Neuronal stem cell (in vitro differentiated cells): ENCODE data around the gene TCF7L2.

Experiments
- DNase-seq: peaks from one replicate; pipeline ENCODE4 v3.0.0-alpha.2; 2013; ENCODE audit warnings: low spot score
- H2AFZ ChIP-seq: one replicate; pipeline ENCODE4 v1.6.1; 2013; ENCODE audit warnings: mild to moderate bottlenecking, low read length, inconsistent platforms
- H2AK5ac ChIP-seq: 2 replicates; pipeline ENCODE4 v1.6.1; 2013; ENCODE audit warnings: low read depth, mild to moderate bottlenecking, inconsistent platforms, low read length, moderate library complexity, mixed read lengths
- H2BK120ac ChIP-seq: 2 replicates; pipeline ENCODE4 v1.6.1; 2013; ENCODE audit warnings: low read depth, mild to moderate bottlenecking, inconsistent platforms, low read length, moderate library complexity, mixed read lengths
- H2BK12ac ChIP-seq: one replicate; pipeline ENCODE4 v1.6.1; 2013; ENCODE audit warnings: low read length, inconsistent platforms
- H2BK15ac ChIP-seq: 2 replicates; pipeline ENCODE4 v1.6.1; 2013; ENCODE audit warnings: mild to moderate bottlenecking, low read length, inconsistent platforms, mixed read lengths
- H2BK5ac ChIP-seq: one replicate; pipeline ENCODE4 v1.6.1; 2013; ENCODE audit warnings: inconsistent platforms, mild to moderate bottlenecking, low read length, moderate library complexity
- H3K14ac ChIP-seq: one replicate; pipeline ENCODE4 v1.6.1; 2013; ENCODE audit warnings: low read length, inconsistent platforms
- H3K18ac ChIP-seq: 2 replicates; pipeline ENCODE4 v1.6.1; 2013; ENCODE audit warnings: low read length, inconsistent platforms
- H3K23ac ChIP-seq: 2 replicates; pipeline ENCODE4 v1.6.1; 2013; ENCODE audit warnings: low read depth, mild to moderate bottlenecking, mixed read lengths, low read length, inconsistent platforms; ENCODE audit not compliant: poor library complexity
- H3K27ac ChIP-seq: replicated peaks from 3 replicates; pipeline ENCODE4 v1.5.1; 2013; ENCODE audit warnings: low read length, inconsistent platforms
- H3K27me3 ChIP-seq, 3 experiments: 2 replicates each; pipeline ENCODE4 v1.6.1; 2013; ENCODE audit warnings: low read length in 3 of 3, mild to moderate bottlenecking in 2 of 3, inconsistent platforms in 1 of 3, low read depth in 1 of 3, mixed read lengths in 1 of 3, moderate library complexity in 1 of 3; ENCODE audit not compliant: control insufficient read depth in 3 of 3, insufficient read depth in 3 of 3
- H3K36me3 ChIP-seq, 2 donors: replicated peaks in 1 of 2; 2 replicates each; pipeline ENCODE4 v1.6.1; 2013; ENCODE audit warnings: low read length in 2 of 2; ENCODE audit not compliant: control insufficient read depth in 2 of 2, insufficient read depth in 2 of 2
- H3K4ac ChIP-seq: 2 replicates; pipeline ENCODE4 v1.6.1; 2013; ENCODE audit warnings: inconsistent platforms, mild to moderate bottlenecking, low read length, moderate library complexity
- H3K4me1 ChIP-seq, 2 donors: 1 replicate in 1 of 2; 2 replicates in 1 of 2; pipeline ENCODE4 v1.6.1; 2013; ENCODE audit warnings: low read length in 2 of 2, low read depth in 1 of 2; ENCODE audit not compliant: control insufficient read depth in 2 of 2, insufficient read depth in 1 of 2
- H3K4me2 ChIP-seq: one replicate; pipeline ENCODE4 v1.6.1; 2013; ENCODE audit warnings: mild to moderate bottlenecking, low read length, inconsistent platforms; ENCODE audit not compliant: insufficient read depth, poor library complexity, severe bottlenecking
- H3K4me3 ChIP-seq, 2 donors: 2 replicates each; pipeline ENCODE4 v1.5.1; 2013; ENCODE audit warnings: low read length in 2 of 2, mild to moderate bottlenecking in 2 of 2, inconsistent platforms in 1 of 2, moderate library complexity in 1 of 2
- H3K79me1 ChIP-seq: one replicate; pipeline ENCODE4 v1.6.1; 2013; ENCODE audit warnings: low read depth, mild to moderate bottlenecking, inconsistent platforms, low read length, moderate library complexity
- H3K9ac ChIP-seq: one replicate; pipeline ENCODE4 v1.6.1; 2013; ENCODE audit warnings: mild to moderate bottlenecking, low read depth, low read length, inconsistent platforms; ENCODE audit not compliant: poor library complexity
- H3K9me3 ChIP-seq, 2 donors: replicated peaks in 1 of 2; 2 replicates each; pipeline versions ENCODE3 to v1.6.1; 2013; ENCODE audit warnings: low read length in 2 of 2, mild to moderate bottlenecking in 2 of 2, inconsistent platforms in 1 of 2, low read depth in 1 of 2, mixed read lengths in 1 of 2, moderate library complexity in 1 of 2; ENCODE audit not compliant: control insufficient read depth in 2 of 2, insufficient read depth in 1 of 2
- H4K8ac ChIP-seq: one replicate; pipeline ENCODE4 v1.6.1; 2013; ENCODE audit warnings: low read depth, mild to moderate bottlenecking, inconsistent platforms, low read length, moderate library complexity
- H4K91ac ChIP-seq: one replicate; pipeline ENCODE4 v1.6.1; 2013; ENCODE audit warnings: low read length, low read depth, mild to moderate bottlenecking, inconsistent platforms; ENCODE audit not compliant: poor library complexity
- whole genome bisulfite sequencing, 2 donors: extraction: QIAGEN DNeasy Blood & Tissue Kit; methylation state at CpG; one replicate each; pipeline ENCODE4 v1.1.7; 2013; ENCODE audit warnings: missing lambda C conversion rate in 2 of 2, mixed read lengths in 1 of 2; ENCODE audit not compliant: insufficient read length in 2 of 2, insufficient replicate concordance in 1 of 2; ENCODE audit errors: extremely low coverage in 2 of 2; 5-methylcytosine and 5-hydroxymethylcytosine counted together

The TCF7L2 gene

GRCh38 chr10:113118882-113119281, 168.8 kb downstream of the TCF7L2 start:
- H3K27me3 ChIP-seq: no peaks in the 10 kb centered on the region
- H2BK12ac ChIP-seq: no peak overlapping the region
- no peak overlapping the region for H2BK15ac ChIP-seq
- no peak overlapping the region for H2AK5ac ChIP-seq
- H2AFZ ChIP-seq: no peak overlapping the region
- no peak overlapping the region for H3K18ac ChIP-seq
- no peak overlapping the region for H3K4me3 ChIP-seq
- no peak overlapping the region for H3K23ac ChIP-seq
- H3K27ac ChIP-seq: no peak overlapping the region
- H2BK120ac ChIP-seq: no peak overlapping the region
- H3K9ac ChIP-seq: no peak overlapping the region
- WGBS, 2 donors: no CpG with 5 or more reads among the region's 15 CpGs
- peaks cover 0 to 6% of the 10 kb centered on the region in 2 donors for H3K9me3 ChIP-seq
- H3K79me1 ChIP-seq: no peaks in the 10 kb centered on the region
- no peak overlapping the region for H4K8ac ChIP-seq
- H4K91ac ChIP-seq: no peak overlapping the region
- no peaks in the 10 kb centered on the region for H3K36me3 ChIP-seq
- no peak overlapping the region for H2BK5ac ChIP-seq
- no peak overlapping the region for H3K4me2 ChIP-seq
- H3K4ac ChIP-seq: no peak overlapping the region
- H3K14ac ChIP-seq: no peak overlapping the region
- no peak for DNase-seq
- H3K4me1 ChIP-seq: peaks cover 0 to 17% of the 10 kb centered on the region in 2 donors

GRCh38 chr10:113119801-113120200, 169.8 kb downstream of the TCF7L2 start:
- Histone ChIP-seq H4K91ac (no peak overlapping the region), H3K4ac (no peak overlapping the region), H2AFZ (no peak overlapping the region), H3K27me3 (no peaks in the 10 kb centered on the region), H3K27ac (no peak overlapping the region), H2BK15ac (no peak overlapping the region), H3K36me3 (no peaks in the 10 kb centered on the region), H2BK120ac (no peak overlapping the region), H4K8ac (no peak overlapping the region), H3K18ac (no peak overlapping the region), H2BK5ac (no peak overlapping the region), H3K4me3 (no peak overlapping the region), H3K9ac (no peak overlapping the region), H3K79me1 (no peaks in the 10 kb centered on the region), H3K14ac (no peak overlapping the region), H3K4me2 (no peak overlapping the region), H2BK12ac (no peak overlapping the region), H3K23ac (no peak overlapping the region), H2AK5ac (no peak overlapping the region), H3K9me3 (peaks cover 0 to 6% of the 10 kb centered on the region in 2 donors), H3K4me1 (peaks cover 2 to 18% of the 10 kb centered on the region in 2 donors)
- no CpG with 5 or more reads among the region's 14 CpGs for WGBS, 2 donors
- DNase-seq: no peak

- Histone ChIP-seq H3K4me2 (no peak overlapping the region), H3K23ac (no peak overlapping the region), H4K8ac (no peak overlapping the region), H2BK120ac (no peak overlapping the region), H3K27me3 (no peaks in the 10 kb centered on the region), H3K4me1 (peaks cover 12 to 20% of the 10 kb centered on the region in 2 donors), H3K36me3 (no peaks in the 10 kb centered on the region), H3K14ac (no peak overlapping the region), H2BK5ac (no peak overlapping the region), H3K4ac (no peak overlapping the region), H4K91ac (no peak overlapping the region), H3K4me3 (no peak overlapping the region), H3K18ac (peak overlapping the region; percentile 20), H2AK5ac (no peak overlapping the region), H2BK15ac (no peak overlapping the region), H3K79me1 (no peaks in the 10 kb centered on the region), H3K9me3 (peaks cover 0 to 6% of the 10 kb centered on the region in 2 donors), H3K27ac (no peak overlapping the region), H3K9ac (no peak overlapping the region), H2AFZ (no peak overlapping the region), H2BK12ac (no peak overlapping the region)
- no peak for DNase-seq
- no CpG with 5 or more reads among the region's 7 CpGs for WGBS, 2 donors
These were observed 171.1 kb downstream of the TCF7L2 start for GRCh38 chr10:113121153-113121552.

- Histone ChIP-seq H3K4me1 (peaks cover 20 to 22% of the 10 kb centered on the region in 2 donors), H3K9me3 (peaks cover 0 to 6% of the 10 kb centered on the region in 2 donors), H3K18ac (no peak overlapping the region), H4K8ac (no peak overlapping the region), H2BK120ac (no peak overlapping the region), H3K23ac (no peak overlapping the region), H3K27me3 (no peaks in the 10 kb centered on the region), H3K4me2 (no peak overlapping the region), H3K14ac (no peak overlapping the region), H3K36me3 (no peaks in the 10 kb centered on the region), H3K4me3 (no peak overlapping the region), H3K9ac (no peak overlapping the region), H3K27ac (no peak overlapping the region), H2AK5ac (no peak overlapping the region), H2BK15ac (no peak overlapping the region), H2BK12ac (no peak overlapping the region), H2AFZ (no peak overlapping the region), H3K4ac (no peak overlapping the region), H3K79me1 (no peaks in the 10 kb centered on the region), H2BK5ac (no peak overlapping the region), H4K91ac (no peak overlapping the region)
- no peak for DNase-seq
- no CpG with 5 or more reads among the region's 9 CpGs for WGBS, 2 donors
These were observed 172.9 kb downstream of the TCF7L2 start for GRCh38 chr10:113122947-113123346.
